Measurements from ENCODE around the gene TMEM179.

TMEM179 gene

DNA sequence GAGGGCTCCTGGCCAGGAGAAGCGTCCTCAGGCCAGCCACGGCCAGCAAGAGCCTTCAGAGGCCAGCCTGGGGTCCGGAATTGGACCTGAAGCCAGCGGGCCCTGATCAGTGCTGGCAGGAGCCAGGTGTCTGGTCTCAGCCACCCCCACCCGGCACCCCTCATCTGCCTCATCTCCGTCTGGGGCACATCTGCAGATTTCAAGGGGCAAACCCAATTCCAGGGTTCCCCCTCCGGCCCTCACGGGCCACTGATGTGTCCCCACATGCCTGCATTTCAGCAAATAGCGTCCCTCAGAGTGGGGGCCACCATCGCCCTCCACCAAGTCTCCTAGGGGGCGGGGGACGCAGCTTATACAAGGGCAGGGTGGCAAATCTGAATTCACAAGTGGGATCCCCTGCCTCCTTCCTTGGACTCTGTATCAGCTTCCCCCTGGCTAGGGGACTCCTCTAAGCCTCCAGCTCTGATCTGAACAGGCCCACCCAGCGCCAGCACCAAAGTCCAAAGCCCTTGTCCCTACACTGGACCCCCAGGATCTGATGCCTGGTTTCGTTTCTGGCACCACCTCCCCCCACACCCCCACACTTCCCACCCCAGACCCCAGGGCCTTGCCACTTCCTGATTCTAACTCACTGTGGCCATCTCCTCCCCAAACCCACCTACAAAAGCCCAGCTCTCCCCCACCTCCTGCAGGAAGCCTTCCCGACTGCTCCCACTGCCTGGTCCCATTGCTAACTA lies 10.1 kb downstream of the TMEM179 start:
- no peaks in the 10 kb centered on the region for H3K9me3 ChIP-seq (ENCODE audit: control insufficient read depth in 1 of 2, low read length in 2 of 2)
- no peak overlapping the region for H3K27ac ChIP-seq (ENCODE audit: low read depth, low read length)
- no peaks in the 10 kb centered on the region for H3K27me3 ChIP-seq (ENCODE audit: control insufficient read depth in 1 of 2, insufficient read depth in 2 of 2, low read length in 2 of 2)
- no peaks in the 10 kb centered on the region for H3K36me3 ChIP-seq (ENCODE audit: control insufficient read depth in 1 of 2, insufficient read depth in 2 of 2, low read length in 2 of 2)
- H3K9ac ChIP-seq (ENCODE audit: low read depth in 1 of 2, low read length in 2 of 2) = no peak overlapping the region
- no peak overlapping the region for H3K4me3 ChIP-seq (ENCODE audit: low read depth in 1 of 2, low read length in 2 of 2)
- H3K4me1 ChIP-seq (ENCODE audit: control insufficient read depth in 1 of 2, insufficient read depth in 2 of 2, low read length in 2 of 2) = no peaks in the 10 kb centered on the region

GRCh38 chr14:104593710-104594136 lies 10.8 kb downstream of the TMEM179 start:
- Histone ChIP-seq H3K27me3 (ENCODE audit: control insufficient read depth in 1 of 2, insufficient read depth in 2 of 2, low read length in 2 of 2) (no peaks in the 10 kb centered on the region), H3K9me3 (ENCODE audit: control insufficient read depth in 1 of 2, low read length in 2 of 2) (no peaks in the 10 kb centered on the region), H3K9ac (ENCODE audit: low read depth in 1 of 2, low read length in 2 of 2) (no peak overlapping the region), H3K36me3 (ENCODE audit: control insufficient read depth in 1 of 2, insufficient read depth in 2 of 2, low read length in 2 of 2) (no peaks in the 10 kb centered on the region), H3K27ac (ENCODE audit: low read depth, low read length) (no peak overlapping the region), H3K4me3 (ENCODE audit: low read depth in 1 of 2, low read length in 2 of 2) (no peak overlapping the region), H3K4me1 (ENCODE audit: control insufficient read depth in 1 of 2, insufficient read depth in 2 of 2, low read length in 2 of 2) (no peaks in the 10 kb centered on the region)

- H3K27me3 ChIP-seq (ENCODE audit: control insufficient read depth in 1 of 2, insufficient read depth in 2 of 2, low read length in 2 of 2) = no peaks in the 10 kb centered on the region
- no peaks in the 10 kb centered on the region for H3K9me3 ChIP-seq (ENCODE audit: control insufficient read depth in 1 of 2, low read length in 2 of 2)
- no peaks in the 10 kb centered on the region for H3K36me3 ChIP-seq (ENCODE audit: control insufficient read depth in 1 of 2, insufficient read depth in 2 of 2, low read length in 2 of 2)
- no peak overlapping the region for H3K27ac ChIP-seq (ENCODE audit: low read depth, low read length)
- H3K4me3 ChIP-seq (ENCODE audit: low read depth in 1 of 2, low read length in 2 of 2) = no peak overlapping the region
- H3K4me1 ChIP-seq (ENCODE audit: control insufficient read depth in 1 of 2, insufficient read depth in 2 of 2, low read length in 2 of 2) = no peaks in the 10 kb centered on the region
- H3K9ac ChIP-seq (ENCODE audit: low read depth in 1 of 2, low read length in 2 of 2) = no peak overlapping the region
Measured at GRCh38 chr14:104593241-104593701, 11.3 kb downstream of the TMEM179 start.

DNA sequence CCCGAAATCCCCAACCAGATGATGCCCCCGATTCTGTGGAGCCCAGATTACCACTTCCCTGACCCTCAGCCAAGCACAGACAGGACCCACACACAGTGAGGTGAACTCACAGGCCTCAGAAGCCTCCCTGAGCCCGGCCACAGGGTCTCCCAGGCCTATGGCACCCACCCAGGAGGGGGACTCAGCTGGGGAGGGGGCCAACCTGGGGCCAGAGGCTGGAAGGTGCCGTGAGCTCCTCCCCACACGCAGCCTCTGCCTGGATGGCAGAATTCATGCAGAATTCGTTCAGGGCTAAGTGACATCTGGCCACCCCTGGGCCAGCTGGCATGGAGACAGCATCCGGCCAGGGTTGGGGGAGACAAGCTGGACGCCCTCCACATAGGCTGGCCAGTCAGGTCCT lies 11.8 kb downstream of the TMEM179 start:
- Histone ChIP-seq H3K4me3 (ENCODE audit: low read depth in 1 of 2, low read length in 2 of 2) (no peak overlapping the region), H3K36me3 (ENCODE audit: control insufficient read depth in 1 of 2, insufficient read depth in 2 of 2, low read length in 2 of 2) (no peaks in the 10 kb centered on the region), H3K4me1 (ENCODE audit: control insufficient read depth in 1 of 2, insufficient read depth in 2 of 2, low read length in 2 of 2) (no peaks in the 10 kb centered on the region), H3K27me3 (ENCODE audit: control insufficient read depth in 1 of 2, insufficient read depth in 2 of 2, low read length in 2 of 2) (no peaks in the 10 kb centered on the region), H3K9ac (ENCODE audit: low read depth in 1 of 2, low read length in 2 of 2) (no peak overlapping the region), H3K27ac (ENCODE audit: low read depth, low read length) (no peak overlapping the region), H3K9me3 (ENCODE audit: control insufficient read depth in 1 of 2, low read length in 2 of 2) (no peaks in the 10 kb centered on the region)

DNA sequence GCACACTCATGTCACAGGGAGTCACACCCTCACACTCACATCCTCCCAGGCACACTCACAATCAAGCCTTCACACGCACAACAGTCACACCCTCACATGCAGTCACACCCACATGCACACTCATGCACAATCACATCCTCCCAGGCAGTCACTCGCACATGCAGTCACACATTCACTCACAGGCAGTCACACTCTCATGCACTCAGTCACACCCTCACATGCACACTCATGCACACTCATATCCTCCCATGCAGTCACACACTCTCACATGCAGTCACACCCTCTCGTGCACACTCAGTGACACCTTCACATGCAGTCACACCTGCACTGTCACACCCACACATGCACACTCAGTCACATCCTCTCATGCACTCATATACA lies 12.3 kb downstream of the TMEM179 start:
- no peaks in the 10 kb centered on the region for H3K4me1 ChIP-seq (ENCODE audit: control insufficient read depth in 1 of 2, insufficient read depth in 2 of 2, low read length in 2 of 2)
- H3K27me3 ChIP-seq (ENCODE audit: control insufficient read depth in 1 of 2, insufficient read depth in 2 of 2, low read length in 2 of 2) = no peaks in the 10 kb centered on the region
- no peak overlapping the region for H3K4me3 ChIP-seq (ENCODE audit: low read depth in 1 of 2, low read length in 2 of 2)
- H3K9me3 ChIP-seq (ENCODE audit: control insufficient read depth in 1 of 2, low read length in 2 of 2) = no peaks in the 10 kb centered on the region
- H3K27ac ChIP-seq (ENCODE audit: low read depth, low read length) = no peak overlapping the region
- H3K9ac ChIP-seq (ENCODE audit: low read depth in 1 of 2, low read length in 2 of 2) = no peak overlapping the region
- H3K36me3 ChIP-seq (ENCODE audit: control insufficient read depth in 1 of 2, insufficient read depth in 2 of 2, low read length in 2 of 2) = no peaks in the 10 kb centered on the region

- no peak overlapping the region for H3K27ac ChIP-seq (ENCODE audit: low read depth, low read length)
- no peaks in the 10 kb centered on the region for H3K27me3 ChIP-seq (ENCODE audit: control insufficient read depth in 1 of 2, insufficient read depth in 2 of 2, low read length in 2 of 2)
- H3K9me3 ChIP-seq (ENCODE audit: control insufficient read depth in 1 of 2, low read length in 2 of 2) = no peaks in the 10 kb centered on the region
- H3K36me3 ChIP-seq (ENCODE audit: control insufficient read depth in 1 of 2, insufficient read depth in 2 of 2, low read length in 2 of 2) = no peaks in the 10 kb centered on the region
- no peak overlapping the region for H3K4me3 ChIP-seq (ENCODE audit: low read depth in 1 of 2, low read length in 2 of 2)
- no peak overlapping the region for H3K9ac ChIP-seq (ENCODE audit: low read depth in 1 of 2, low read length in 2 of 2)
- no peaks in the 10 kb centered on the region for H3K4me1 ChIP-seq (ENCODE audit: control insufficient read depth in 1 of 2, insufficient read depth in 2 of 2, low read length in 2 of 2)
Measured at GRCh38 chr14:104591506-104592291, 12.9 kb downstream of the TMEM179 start.

DNA sequence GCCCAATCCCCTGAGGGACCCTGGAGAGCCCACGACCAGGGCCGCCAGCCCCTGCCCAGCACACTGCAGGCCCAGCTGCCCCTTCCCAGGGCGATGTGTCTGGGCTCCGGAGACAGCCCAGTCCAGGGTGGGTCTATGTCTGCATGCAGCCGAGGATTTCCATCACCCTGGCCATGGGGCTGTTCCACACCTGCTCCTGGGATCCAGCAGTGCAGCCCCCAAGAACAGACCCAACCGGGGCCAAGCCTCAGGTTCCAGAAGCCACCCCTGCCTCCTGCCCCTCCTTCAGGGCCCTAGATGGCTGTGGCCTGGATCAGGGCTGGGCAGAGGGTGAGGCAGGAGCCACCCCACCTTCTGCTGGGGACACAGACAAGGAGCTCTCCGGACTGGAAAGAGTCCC lies 13.5 kb downstream of the TMEM179 start:
- Histone ChIP-seq H3K27ac (ENCODE audit: low read depth, low read length) (no peak overlapping the region), H3K27me3 (ENCODE audit: control insufficient read depth in 1 of 2, insufficient read depth in 2 of 2, low read length in 2 of 2) (no peaks in the 10 kb centered on the region), H3K4me1 (ENCODE audit: control insufficient read depth in 1 of 2, insufficient read depth in 2 of 2, low read length in 2 of 2) (no peaks in the 10 kb centered on the region), H3K9ac (ENCODE audit: low read depth in 1 of 2, low read length in 2 of 2) (no peak overlapping the region), H3K36me3 (ENCODE audit: control insufficient read depth in 1 of 2, insufficient read depth in 2 of 2, low read length in 2 of 2) (no peaks in the 10 kb centered on the region), H3K9me3 (ENCODE audit: control insufficient read depth in 1 of 2, low read length in 2 of 2) (no peaks in the 10 kb centered on the region), H3K4me3 (ENCODE audit: low read depth in 1 of 2, low read length in 2 of 2) (no peak overlapping the region)

DNA sequence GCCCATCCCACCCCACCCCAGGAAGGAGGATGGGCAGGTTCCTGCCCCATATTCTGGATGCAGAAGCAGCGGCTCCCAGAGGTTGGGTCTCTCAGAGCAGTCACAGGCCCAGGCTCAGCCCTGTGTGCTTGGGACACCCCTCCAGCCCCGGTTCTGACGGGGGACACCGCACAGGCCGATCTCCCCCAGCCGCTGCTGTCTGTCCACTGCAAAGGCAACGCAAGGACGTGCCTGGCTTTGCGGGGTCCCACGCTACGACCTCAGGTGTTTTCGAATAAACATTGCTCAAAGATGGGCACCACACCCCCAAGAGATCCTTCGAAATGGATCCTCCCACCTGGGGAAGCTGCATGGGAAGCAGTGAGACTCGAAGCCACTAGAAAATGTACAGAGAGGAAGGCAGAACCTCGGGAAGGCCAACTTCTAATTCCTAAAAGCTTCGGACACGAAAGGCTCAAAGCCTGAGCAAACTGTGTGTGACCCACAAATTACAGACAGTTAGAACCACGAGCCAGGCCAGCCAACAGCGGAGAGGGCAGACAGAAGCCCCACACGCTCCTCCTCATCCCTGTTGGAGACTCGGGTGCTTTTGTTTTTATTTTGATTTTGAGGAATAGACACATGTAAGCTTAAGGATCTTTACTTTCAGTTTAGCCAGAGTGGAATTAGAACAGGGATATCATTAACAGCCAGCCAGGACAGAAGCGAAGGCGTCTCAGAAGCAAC lies 14.2 kb downstream of the TMEM179 start:
- no peak overlapping the region for H3K4me3 ChIP-seq (ENCODE audit: low read depth in 1 of 2, low read length in 2 of 2)
- no peaks in the 10 kb centered on the region for H3K4me1 ChIP-seq (ENCODE audit: control insufficient read depth in 1 of 2, insufficient read depth in 2 of 2, low read length in 2 of 2)
- H3K27ac ChIP-seq (ENCODE audit: low read depth, low read length) = no peak overlapping the region
- no peak overlapping the region for H3K9ac ChIP-seq (ENCODE audit: low read depth in 1 of 2, low read length in 2 of 2)
- H3K9me3 ChIP-seq (ENCODE audit: control insufficient read depth in 1 of 2, low read length in 2 of 2) = no peaks in the 10 kb centered on the region
- no peaks in the 10 kb centered on the region for H3K27me3 ChIP-seq (ENCODE audit: control insufficient read depth in 1 of 2, insufficient read depth in 2 of 2, low read length in 2 of 2)
- no peaks in the 10 kb centered on the region for H3K36me3 ChIP-seq (ENCODE audit: control insufficient read depth in 1 of 2, insufficient read depth in 2 of 2, low read length in 2 of 2)

DNA sequence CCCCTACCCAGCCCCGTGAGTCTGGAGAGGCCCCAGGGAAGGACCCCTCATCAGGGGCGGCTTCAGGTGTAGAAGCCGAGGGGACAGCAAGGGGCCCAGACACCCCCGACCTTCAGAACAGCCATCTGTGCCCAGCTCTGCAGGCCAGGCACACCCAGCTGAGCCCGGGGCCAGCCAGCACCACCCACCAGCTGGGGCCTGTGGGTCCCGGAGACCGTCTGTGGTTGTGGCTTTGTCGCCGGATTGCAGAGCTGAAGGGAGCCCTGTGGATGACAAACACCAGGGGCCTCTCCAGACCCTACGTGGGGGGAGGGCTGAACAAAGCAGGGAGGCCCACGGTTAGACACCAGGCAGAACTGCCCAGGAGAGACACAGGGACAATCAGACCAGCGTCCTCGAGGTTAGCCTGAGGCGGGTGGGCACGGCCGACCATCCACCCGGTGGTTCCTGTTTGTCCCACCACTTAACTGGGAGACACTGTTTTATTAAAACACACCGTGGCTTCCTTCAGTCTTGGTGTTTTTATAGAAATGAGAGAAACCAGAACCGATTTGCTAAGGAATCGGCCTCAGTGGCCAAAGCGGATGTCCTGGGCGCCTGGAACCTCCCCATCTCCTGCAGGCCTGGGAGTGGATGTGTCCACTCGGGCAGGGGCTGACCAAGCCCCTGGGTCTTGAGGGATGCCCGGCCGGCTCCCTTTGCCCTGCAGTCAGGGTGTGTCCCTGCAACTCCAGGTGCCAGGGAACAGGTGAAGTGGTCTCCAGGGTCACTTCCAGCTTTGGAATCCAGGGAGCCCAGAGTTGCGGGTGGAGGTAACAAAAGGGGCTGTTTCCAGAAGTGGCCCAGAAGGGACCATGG lies 15.0 kb downstream of the TMEM179 start:
- H3K36me3 ChIP-seq (ENCODE audit: control insufficient read depth in 1 of 2, insufficient read depth in 2 of 2, low read length in 2 of 2) = no peaks in the 10 kb centered on the region
- no peak overlapping the region for H3K27ac ChIP-seq (ENCODE audit: low read depth, low read length)
- no peaks in the 10 kb centered on the region for H3K9me3 ChIP-seq (ENCODE audit: control insufficient read depth in 1 of 2, low read length in 2 of 2)
- no peaks in the 10 kb centered on the region for H3K4me1 ChIP-seq (ENCODE audit: control insufficient read depth in 1 of 2, insufficient read depth in 2 of 2, low read length in 2 of 2)
- H3K9ac ChIP-seq (ENCODE audit: low read depth in 1 of 2, low read length in 2 of 2) = no peak overlapping the region
- H3K27me3 ChIP-seq (ENCODE audit: control insufficient read depth in 1 of 2, insufficient read depth in 2 of 2, low read length in 2 of 2) = no peaks in the 10 kb centered on the region
- H3K4me3 ChIP-seq (ENCODE audit: low read depth in 1 of 2, low read length in 2 of 2) = no peak overlapping the region

All from duodenal mucosa (tissue), 2 donors.